HS-5 (cell line): ENCODE data around the gene MMP20.
"Not testable (repeated sequence)": the region's sequence is repeated elsewhere in the genome, so short reads cannot be mapped to it uniquely, and the experiment has no call there.

ENCODE experiments used
- DNase-seq: peaks from one replicate; pipeline ENCODE4 v3.0.0-alpha.2; 2012; ENCODE audit warnings: low read depth

The MMP20 gene, protein sequence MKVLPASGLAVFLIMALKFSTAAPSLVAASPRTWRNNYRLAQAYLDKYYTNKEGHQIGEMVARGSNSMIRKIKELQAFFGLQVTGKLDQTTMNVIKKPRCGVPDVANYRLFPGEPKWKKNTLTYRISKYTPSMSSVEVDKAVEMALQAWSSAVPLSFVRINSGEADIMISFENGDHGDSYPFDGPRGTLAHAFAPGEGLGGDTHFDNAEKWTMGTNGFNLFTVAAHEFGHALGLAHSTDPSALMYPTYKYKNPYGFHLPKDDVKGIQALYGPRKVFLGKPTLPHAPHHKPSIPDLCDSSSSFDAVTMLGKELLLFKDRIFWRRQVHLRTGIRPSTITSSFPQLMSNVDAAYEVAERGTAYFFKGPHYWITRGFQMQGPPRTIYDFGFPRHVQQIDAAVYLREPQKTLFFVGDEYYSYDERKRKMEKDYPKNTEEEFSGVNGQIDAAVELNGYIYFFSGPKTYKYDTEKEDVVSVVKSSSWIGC

DNA sequence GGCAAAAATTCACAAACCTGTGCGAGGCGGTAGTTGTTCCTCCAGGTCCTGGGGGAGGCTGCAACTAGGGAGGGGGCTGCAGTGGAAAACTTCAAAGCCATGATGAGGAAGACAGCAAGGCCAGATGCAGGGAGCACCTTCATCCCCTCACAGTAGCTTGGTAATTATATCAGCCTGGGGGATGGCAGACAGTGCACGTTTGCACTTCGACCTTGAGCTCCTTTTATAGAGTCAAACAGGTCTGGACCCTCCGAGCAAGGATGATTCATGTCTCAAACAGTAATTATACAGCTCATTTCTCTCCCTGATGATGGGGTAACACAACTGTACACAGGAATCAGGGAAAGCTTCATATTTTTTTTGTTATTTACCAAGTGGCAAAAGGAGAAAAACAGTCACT is at the start of gene MMP20:
Gene MMP20, minus strand, starts transcription at position 156 of the 400 bp plus-strand sequence. Its CDS starts 13 bp downstream, at position 143.
- no peak for DNase-seq

- DNase-seq = no peak
Measured at GRCh38 chr11:102669664-102670063, 44.5 kb upstream of the MMP20 start.

GRCh38 chr11:102666331-102666957 is 41.3 kb upstream of the MMP20 start:
- DNase-seq = no peak

DNA sequence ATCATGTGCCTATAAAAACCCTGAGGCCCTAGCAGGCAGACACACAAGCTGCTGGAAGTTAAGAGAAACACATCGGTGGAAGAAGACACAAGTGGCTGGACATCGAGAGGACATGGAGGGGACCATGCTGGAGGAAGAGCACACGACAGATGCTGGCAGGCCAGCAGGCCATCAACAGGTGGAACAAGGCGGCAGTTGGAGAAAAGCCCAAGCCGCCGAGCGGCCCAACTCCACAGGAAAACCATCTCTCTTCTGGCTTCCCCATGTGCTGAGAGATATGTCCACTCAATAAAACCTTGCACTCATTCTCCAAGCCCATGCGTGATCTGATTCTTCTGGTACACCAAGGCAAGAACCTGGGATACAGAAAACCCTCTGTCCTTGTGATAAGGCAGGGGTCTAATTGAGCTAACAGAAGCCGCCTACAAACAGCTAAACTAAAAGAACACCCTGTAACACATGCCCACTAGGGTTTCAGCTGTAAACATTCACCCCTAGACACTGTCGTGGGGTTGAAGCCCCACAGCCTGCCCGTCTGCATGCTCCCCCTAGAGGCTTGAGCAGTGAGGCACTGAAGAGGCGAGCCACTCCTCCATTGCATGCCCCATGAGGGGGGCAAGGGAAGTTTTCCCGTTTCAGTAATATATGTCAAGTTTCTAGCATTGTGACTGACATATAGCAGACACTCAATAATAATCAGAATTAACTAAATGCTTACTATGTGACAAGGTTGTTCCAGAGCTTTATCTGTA is 39.0 kb upstream of the MMP20 start:
- no peak for DNase-seq

- no peak for DNase-seq
Measured at GRCh38 chr11:102662607-102663006, 37.5 kb upstream of the MMP20 start.

DNA sequence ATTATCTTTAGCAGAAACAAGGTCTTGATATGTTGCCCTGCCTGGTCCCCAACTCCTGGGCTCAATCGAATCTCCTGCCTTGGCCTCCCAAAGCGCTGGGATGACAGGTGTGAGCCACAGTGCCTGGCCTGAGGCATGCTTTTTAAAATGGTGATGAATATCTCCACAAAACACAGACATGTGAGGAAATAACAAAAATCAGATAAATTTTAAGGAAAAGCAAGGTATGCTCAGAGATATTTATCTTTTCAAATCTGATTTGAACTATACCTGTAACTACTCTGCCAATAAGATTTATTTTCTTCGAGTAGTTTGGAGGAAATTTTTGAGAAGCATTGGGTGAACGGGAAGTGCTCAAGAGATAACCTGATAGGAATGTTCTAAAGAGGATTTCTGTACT is 35.9 kb upstream of the MMP20 start:
- no peak for DNase-seq

- no peak for DNase-seq
Measured at GRCh38 chr11:102656528-102656927, 31.4 kb upstream of the MMP20 start.

GRCh38 chr11:102655547-102655946 is 30.4 kb upstream of the MMP20 start:
- DNase-seq = no peak

GRCh38 chr11:102654761-102655160 is 29.6 kb upstream of the MMP20 start:
- DNase-seq = no peak

DNA sequence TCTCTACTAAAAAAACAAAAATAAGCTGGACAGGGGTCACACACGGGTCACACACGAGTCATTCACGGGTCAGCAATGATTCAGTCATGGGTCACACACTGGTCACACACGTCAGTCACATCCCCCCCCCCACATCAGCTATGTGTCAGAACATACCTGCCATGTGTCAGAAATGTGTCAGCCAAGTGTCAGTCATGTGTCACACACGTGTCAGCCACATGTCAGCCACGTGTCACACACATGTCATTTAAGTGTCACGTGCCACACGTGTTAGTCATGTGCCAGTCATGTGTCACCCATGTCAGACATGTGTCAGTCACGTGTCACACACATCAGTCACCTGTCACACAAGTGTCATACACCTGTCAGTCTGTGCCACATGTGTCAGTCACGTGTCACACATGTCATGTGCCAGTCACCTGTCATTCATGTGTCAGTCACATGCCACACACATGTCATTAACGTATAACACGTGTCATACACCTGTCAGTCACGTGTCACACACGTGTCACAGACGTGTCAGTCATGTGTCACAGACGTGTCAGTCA is 28.7 kb upstream of the MMP20 start:
- no peak for DNase-seq

GRCh38 chr11:102647430-102647829 is 22.3 kb upstream of the MMP20 start:
- DNase-seq = no peak

DNA sequence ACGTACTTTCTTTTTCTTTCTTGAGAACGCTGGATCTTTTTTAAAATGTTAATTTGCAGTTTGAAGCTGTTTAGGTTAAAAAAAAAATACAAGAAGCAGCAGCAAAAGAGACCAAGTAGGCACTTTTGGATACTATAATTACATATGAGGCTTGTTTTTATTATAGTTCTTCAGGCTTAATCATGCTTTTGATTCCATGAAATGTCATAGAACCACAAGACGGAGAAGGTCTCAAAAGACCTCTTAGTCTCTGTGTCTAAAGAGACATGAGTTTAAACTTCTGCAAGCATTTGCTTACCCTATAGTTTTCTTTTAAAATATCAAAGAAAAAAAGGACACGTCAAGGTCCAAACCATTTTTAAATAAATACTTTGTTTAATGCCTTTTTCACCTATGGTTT is 18.8 kb upstream of the MMP20 start:
- no peak for DNase-seq

DNA sequence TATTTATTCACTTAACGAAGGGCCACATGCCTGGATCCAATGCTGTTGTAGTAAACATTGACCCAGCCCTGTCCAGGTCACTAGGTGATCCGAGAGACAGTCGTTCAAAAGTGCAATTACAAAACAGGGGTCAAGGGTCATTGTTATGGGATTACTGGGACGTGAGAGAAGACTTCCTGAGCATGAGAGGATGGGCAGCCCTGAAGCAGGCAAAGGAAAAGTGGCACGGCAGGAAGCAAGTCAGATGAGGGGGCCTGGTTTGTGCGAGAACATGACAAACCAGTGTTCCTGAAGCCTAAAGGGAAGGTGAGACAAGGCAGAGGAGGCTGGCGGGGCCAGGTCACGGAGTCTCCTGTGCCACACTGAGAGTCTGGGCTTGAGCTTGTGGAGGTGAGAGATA is 15.8 kb upstream of the MMP20 start:
- no peak for DNase-seq

DNA sequence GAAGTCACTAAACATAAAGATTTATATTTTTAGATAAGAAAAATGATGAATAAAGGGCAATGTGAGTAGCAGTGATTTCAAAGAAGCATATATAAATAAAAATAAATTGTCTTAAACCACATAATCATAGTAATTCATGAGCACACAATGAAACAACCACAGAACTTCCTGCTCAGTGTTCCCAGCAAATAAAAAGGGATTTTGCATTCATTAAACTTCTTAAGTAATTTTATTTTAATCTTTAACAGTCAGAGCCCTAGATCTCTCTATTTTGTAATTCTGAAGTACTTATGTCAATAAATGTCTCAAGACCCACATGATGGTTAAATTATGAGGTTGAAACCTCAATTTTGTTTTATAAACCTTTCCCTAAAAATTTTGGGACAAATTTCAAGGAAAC is 14.5 kb upstream of the MMP20 start:
- DNase-seq = no peak

DNA sequence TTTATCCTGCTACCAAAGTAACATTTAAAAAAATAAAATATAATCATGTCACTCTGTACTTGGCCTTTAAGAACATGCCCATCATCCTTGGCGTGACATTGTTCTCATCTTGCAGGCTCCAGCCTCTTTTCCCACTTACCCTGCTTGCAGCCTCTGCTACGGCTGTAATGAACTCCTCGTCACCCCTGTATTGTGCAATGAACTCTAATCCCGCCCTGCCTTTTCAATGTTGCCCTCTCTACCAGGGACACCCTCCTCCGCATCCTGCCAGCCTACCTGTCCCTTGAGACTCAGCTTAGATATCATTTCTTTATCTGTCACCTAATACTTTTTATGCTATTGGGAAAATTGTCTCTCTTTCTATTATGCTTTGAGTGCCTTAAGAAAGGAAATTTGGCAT is 12.6 kb upstream of the MMP20 start:
- DNase-seq = no peak

GRCh38 chr11:102633385-102634026 is 8.4 kb upstream of the MMP20 start:
- DNase-seq = no peak

DNA sequence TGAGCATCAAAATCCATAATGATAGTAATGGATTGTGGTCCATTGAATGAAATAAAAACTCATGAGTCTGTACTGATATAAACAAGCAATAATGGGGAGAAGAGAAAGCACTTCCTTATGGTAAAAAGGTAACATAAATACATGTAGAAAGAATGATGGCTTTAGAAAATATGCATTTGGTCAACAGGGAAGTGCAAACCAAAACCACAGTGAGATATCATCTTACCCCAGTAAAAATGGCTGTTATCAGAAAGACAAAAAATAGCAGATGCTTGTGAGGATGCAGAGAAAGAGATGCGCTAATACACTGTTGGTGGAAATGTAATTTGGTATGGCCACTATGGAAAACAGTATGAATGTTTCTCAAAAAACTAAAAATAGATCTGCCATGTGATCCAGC is 6.9 kb upstream of the MMP20 start:
- no peak for DNase-seq

DNA sequence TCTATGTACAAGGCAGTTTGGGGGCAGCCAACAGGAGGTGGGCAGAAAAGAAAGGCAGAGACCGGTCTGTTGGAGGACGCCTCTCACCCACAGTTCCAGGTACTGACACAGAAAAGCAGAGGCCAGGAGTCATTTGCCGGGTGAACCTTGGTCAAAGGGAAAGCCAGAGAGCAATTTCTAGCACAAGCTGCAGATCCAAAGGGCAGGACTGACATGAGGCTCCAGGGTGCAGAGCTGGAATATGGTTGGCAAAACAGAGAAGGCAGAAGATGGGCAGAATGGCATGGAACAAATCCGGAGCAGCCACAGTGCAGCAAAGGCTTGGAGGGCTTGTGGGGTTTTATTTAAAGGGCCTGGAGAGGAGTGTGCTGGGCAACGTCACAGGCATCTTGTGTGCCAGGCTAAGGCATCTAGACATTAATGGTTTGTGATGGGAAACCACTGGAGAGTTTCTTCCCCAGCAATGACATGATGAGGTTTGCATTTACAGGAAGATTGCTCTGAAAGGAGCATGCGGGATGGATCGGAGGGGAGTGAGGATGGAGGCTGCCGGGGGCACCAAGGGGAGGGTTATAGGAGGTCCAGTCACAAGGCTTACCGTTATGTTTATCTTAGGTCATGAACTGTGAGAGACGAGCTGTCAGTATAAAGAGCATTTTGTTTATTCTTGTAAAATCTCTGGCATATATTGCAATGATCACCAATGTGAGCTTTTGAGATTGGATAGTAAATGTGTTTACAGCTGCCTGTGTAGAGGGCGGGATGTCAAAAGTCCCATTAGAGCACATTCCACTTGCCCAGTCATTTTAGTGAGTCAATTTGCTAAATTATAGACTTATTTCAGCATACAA is 5.7 kb upstream of the MMP20 start:
- no peak for DNase-seq

DNA sequence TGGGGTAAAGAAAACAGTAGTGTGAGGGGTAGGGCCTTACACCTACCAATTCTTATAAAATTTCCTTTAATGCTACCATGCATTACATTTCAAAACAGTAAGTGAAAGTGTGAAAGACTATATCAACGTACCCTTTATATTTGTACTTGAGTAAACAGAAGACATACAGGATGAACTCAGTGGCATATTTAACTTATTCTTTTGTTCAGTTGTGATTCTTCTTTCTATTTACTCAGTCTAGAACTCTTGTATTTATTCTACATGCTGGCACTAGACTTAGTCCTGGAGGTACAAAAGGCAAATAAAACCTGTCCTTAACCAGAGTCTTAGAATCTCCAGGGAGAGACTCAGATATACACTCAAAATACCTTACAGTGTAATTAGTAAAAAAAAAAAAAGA is 4.8 kb upstream of the MMP20 start:
- not testable (repeated sequence) for DNase-seq

GRCh38 chr11:102626676-102627075 is 1.5 kb upstream of the MMP20 start:
- no peak for DNase-seq

DNA sequence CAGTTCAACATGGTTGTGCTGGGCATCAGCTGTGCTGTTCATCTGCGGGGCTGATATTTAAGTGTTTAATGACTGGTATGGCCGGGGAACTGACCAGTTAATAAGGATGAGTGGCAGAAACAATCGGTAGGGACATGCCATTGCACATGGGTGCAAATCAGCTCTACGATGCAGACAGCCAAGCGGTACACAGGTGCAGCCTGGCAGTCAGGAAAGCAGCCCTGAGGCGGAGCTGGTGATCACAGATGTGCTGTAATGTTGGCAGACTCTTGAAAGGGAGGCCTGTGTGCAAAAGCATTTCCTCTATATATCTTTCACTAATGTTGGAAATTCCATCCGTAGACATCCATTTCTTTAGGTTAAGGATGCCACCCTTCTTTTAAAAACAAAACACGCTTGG is 1.1 kb downstream of the MMP20 start:
- DNase-seq = no peak
